Stimulated activated CD8-positive, alpha-beta memory T cell treated with anti-CD3 and anti-CD28 coated beads, Interleukin-15, amount 100 ng/mL, for 4 hours (primary cell): ENCODE results near the gene C1QB.

Experiments used
- DNase-seq, 2 donors: peaks; one replicate each; pipeline ENCODE4 v3.0.0-alpha.2; 2020; ENCODE audit warnings: low read depth in 2 of 2

Gene C1QB

GRCh38 chr1:22652881-22653316, at the start of gene C1QB:
TSS of gene C1QB (plus strand) at chr1:22653236. CDS start at chr1:22659463, 6,227 bp downstream.
- no peak for DNase-seq

- no peak for DNase-seq
Measured at GRCh38 chr1:22606161-22606560, 46.9 kb upstream of the C1QB start.

GRCh38 chr1:22607154-22607553, 45.9 kb upstream of the C1QB start:
- no peak for DNase-seq

- no peak for DNase-seq
Measured at GRCh38 chr1:22608361-22608760, 44.7 kb upstream of the C1QB start.

GRCh38 chr1:22609291-22609690, 43.7 kb upstream of the C1QB start:
- DNase-seq: no peak

GRCh38 chr1:22611530-22611947, 41.5 kb upstream of the C1QB start:
- no peak for DNase-seq

- no peak for DNase-seq
Measured at GRCh38 chr1:22612671-22613571, 40.1 kb upstream of the C1QB start.

GRCh38 chr1:22613572-22613918, 39.5 kb upstream of the C1QB start:
- DNase-seq: no peak

- no peak for DNase-seq
Measured at GRCh38 chr1:22613951-22614350, 39.1 kb upstream of the C1QB start.

GRCh38 chr1:22615886-22616285, 37.1 kb upstream of the C1QB start:
- no peak for DNase-seq

- no peak for DNase-seq
Measured at GRCh38 chr1:22616571-22616970, 36.5 kb upstream of the C1QB start.

GRCh38 chr1:22618056-22618455, 35.0 kb upstream of the C1QB start:
- DNase-seq: no peak

- no peak for DNase-seq
Measured at GRCh38 chr1:22619252-22619651, 33.8 kb upstream of the C1QB start.

- DNase-seq: no peak
Measured at GRCh38 chr1:22619798-22620197, 33.2 kb upstream of the C1QB start.

- DNase-seq: no peak
Measured at GRCh38 chr1:22621761-22622160, 31.3 kb upstream of the C1QB start.

GRCh38 chr1:22625262-22625925, 27.6 kb upstream of the C1QB start:
- DNase-seq: no peak

- no peak for DNase-seq
Measured at GRCh38 chr1:22626237-22627157, 26.5 kb upstream of the C1QB start.

- no peak for DNase-seq
Measured at GRCh38 chr1:22627331-22627730, 25.7 kb upstream of the C1QB start.

- no peak for DNase-seq
Measured at GRCh38 chr1:22628698-22629444, 24.2 kb upstream of the C1QB start.

GRCh38 chr1:22629886-22630285, 23.1 kb upstream of the C1QB start:
- no peak for DNase-seq

- no peak for DNase-seq
Measured at GRCh38 chr1:22633697-22634463, 19.2 kb upstream of the C1QB start.
